ENCODE data around the gene ADAM10. TPM values are rescaled to one million over a fixed set of nuclear protein-coding genes. Genes with fewer than 3 reads are reported as not detected.

Gene ADAM10
- total RNA-seq, 1 experiment from 2014 or later = 159 TPM

DNA sequence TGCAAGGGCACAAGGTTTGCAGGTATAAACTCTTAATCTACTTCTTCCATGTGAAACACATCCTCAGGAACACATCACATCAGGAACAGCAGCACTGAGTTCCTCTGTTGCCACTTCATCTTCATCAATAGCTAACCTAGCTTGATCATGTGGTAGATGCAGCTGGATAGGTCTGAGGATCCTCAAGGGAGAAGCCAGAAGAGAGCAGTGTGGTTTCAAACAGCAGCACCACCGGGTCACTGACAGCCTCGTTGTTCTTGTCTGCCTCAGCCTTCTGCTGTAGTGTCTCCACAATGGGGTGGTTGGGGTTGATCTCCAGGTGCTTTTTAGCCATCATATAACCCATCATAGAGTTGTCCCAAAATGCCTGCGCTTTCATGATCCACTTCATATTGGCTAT is 58.8 kb downstream of the ADAM10 start:
- Histone ChIP-seq H4K8ac (replicated peaks; ENCODE audit: insufficient read length, low read depth, low read length) (no peak overlapping the region), H2BK12ac (ENCODE audit: insufficient read length, low read depth, low read length) (no peak overlapping the region), H3K9me3 (ENCODE audit: control insufficient read depth, low read depth, low read length) (no peaks in the 10 kb centered on the region), H3K27me3 (ENCODE audit: insufficient read depth, low read length) (no peaks in the 10 kb centered on the region), H2BK120ac (ENCODE audit: low read depth, low read length, poor library complexity, severe bottlenecking) (no peak overlapping the region), H3K4me2 (ENCODE audit: insufficient read depth, insufficient read length, low read length) (no peak overlapping the region), H4K20me1 (ENCODE audit: control insufficient read depth, insufficient read depth, insufficient read length) (no peaks in the 10 kb centered on the region), H4K91ac (ENCODE audit: insufficient read length, low read depth, low read length) (no peak overlapping the region), H2BK20ac (ENCODE audit: low read depth, low read length, poor library complexity, severe bottlenecking) (no peak overlapping the region), H3K14ac (ENCODE audit: insufficient read depth, low read length) (no peak overlapping the region), H3K23me2 (ENCODE audit: insufficient read length, low read depth, low read length, poor library complexity, severe bottlenecking) (no peaks in the 10 kb centered on the region), H2AK5ac (ENCODE audit: insufficient read length, low read length) (no peak overlapping the region), H3K79me2 (ENCODE audit: insufficient read depth, low read length) (peaks cover 7% of the 10 kb centered on the region; the same call in 1 of the 2 replicates), H3K9ac (ENCODE audit: extremely low read depth, insufficient read length, low read length) (no peak overlapping the region), H2BK5ac (ENCODE audit: insufficient read length, low read length) (no peak overlapping the region), H3K18ac (ENCODE audit: insufficient read length, low read depth, low read length) (no peak overlapping the region), H4K5ac (ENCODE audit: insufficient read length, low read depth, low read length) (no peak overlapping the region), H3K79me1 (ENCODE audit: insufficient read depth, low read depth, low read length, poor library complexity, severe bottlenecking) (peaks cover 2% of the 10 kb centered on the region), H3K56ac (ENCODE audit: insufficient read length, low read depth, low read length) (no peak overlapping the region), H3K23ac (ENCODE audit: insufficient read length, low read depth, low read length) (no peak overlapping the region), H3K27ac (ENCODE audit: insufficient read length, low read depth, low read length) (no peak overlapping the region), H2BK15ac (ENCODE audit: low read depth, low read length) (no peak overlapping the region), H3K4me1 (ENCODE audit: insufficient read depth, low read length) (peaks cover 2% of the 10 kb centered on the region; the same call in 1 of the 2 replicates), H3T11ph (ENCODE audit: low read length) (no peak overlapping the region), H2AFZ (ENCODE audit: low read length) (no peak overlapping the region), H3K4ac (ENCODE audit: low read depth, low read length) (no peak overlapping the region)
- H3K36me3 Mint-ChIP-seq (ENCODE audit: insufficient read depth in 1 of 3, low read depth in 3 of 3) = peaks cover 6 to 15% (median 10%) of the 10 kb centered on the region in 3 experiments; a peak in 6 of 7 replicates
- peaks cover 0 to 3% of the 10 kb centered on the region in 2 experiments; a peak in 1 of 5 replicates for H3K9me3 Mint-ChIP-seq
- no peak for DNase-seq
- H3K27me3 Mint-ChIP-seq (ENCODE audit: low read depth) = no peaks in the 10 kb centered on the region
- H3K4me1 Mint-ChIP-seq = peaks cover 35 to 40% of the 10 kb centered on the region in 2 experiments
- TF ChIP-seq, protein P1, sequence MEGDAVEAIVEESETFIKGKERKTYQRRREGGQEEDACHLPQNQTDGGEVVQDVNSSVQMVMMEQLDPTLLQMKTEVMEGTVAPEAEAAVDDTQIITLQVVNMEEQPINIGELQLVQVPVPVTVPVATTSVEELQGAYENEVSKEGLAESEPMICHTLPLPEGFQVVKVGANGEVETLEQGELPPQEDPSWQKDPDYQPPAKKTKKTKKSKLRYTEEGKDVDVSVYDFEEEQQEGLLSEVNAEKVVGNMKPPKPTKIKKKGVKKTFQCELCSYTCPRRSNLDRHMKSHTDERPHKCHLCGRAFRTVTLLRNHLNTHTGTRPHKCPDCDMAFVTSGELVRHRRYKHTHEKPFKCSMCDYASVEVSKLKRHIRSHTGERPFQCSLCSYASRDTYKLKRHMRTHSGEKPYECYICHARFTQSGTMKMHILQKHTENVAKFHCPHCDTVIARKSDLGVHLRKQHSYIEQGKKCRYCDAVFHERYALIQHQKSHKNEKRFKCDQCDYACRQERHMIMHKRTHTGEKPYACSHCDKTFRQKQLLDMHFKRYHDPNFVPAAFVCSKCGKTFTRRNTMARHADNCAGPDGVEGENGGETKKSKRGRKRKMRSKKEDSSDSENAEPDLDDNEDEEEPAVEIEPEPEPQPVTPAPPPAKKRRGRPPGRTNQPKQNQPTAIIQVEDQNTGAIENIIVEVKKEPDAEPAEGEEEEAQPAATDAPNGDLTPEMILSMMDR (conservative IDR thresholded peaks at IDR 0.05) = no peak
- WGBS (ENCODE audit: extremely low coverage, insufficient read length, low lambda C conversion rate) = no CpG with 5 or more reads among the region's 3 CpGs
- H3K27ac Mint-ChIP-seq = peak overlapping the region in 1 of 3 experiments; percentile 50; a peak in 1 of 7 replicates
- no peak overlapping the region for H3K4me3 Mint-ChIP-seq

Data from H9 (cell line).